Measurements from ENCODE around the gene CREB3L2.

DNA sequence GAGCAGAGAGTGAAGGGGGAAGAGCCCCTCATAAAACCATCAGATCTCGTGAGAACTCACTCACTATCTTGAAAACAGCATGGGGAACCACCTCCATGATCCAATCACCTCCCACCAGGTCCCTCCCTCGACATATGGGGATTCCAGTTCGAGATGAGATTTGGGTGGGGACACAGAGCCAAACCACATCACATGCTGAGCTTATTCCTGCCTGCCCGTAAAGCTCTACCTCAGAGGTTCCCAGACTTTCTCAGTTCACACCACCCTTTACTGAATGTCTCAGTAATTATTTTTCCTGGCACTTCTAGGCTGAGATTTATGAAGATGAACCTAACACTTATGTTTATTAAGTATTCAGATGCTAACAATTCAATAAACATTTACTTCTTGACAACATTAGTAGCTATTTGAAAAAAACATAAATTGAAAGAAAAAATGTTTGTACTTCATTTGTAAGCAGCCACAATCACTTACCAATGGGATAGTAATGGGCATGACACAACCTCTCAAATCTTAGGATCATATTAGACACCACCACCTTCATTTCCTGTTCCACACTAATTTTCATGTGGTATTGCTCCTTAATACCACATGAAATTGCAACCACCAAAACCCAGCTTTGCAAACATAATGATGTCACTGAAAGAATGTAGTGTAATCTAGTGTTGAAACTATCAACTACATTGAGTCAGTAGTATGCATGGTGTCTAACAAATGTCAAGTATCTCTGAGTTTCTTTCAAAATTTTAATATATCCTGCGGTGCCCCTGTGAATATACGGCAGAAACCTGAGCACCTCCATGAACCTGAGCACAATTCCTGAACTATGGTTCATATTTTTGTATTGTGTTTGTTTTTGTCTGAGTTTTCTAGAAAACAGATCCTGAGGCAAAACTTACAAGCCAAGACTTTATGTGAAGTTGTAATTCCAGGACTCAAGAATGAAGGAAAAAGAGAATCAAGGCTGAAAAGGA lies 150.6 kb downstream of the CREB3L2 start:
- TF ChIP-seq CTCF (IDR thresholded peaks at IDR 0.05; ENCODE audit: insufficient read depth, low read length, poor library complexity, severe bottlenecking) (no peak), EZH2phosphoT487 (conservative IDR thresholded peaks at IDR 0.05; ENCODE audit: low read length) (no peak)

Data from SU-DHL-6 (cell line).